Measurements from ENCODE around the gene PRKAG2. TPM values are rescaled to one million over a fixed set of nuclear protein-coding genes. Genes with fewer than 3 reads are reported as not detected.
A peak's percentile ranks its signal among the peaks of the same experiment; 100 is the strongest.

The PRKAG2 gene
- total and polyA plus RNA-seq, 4 donors, result 17.5 to 33.3 (median 23.9) TPM

GRCh38 chr7:151807846-151808245 is 69.1 kb downstream of the PRKAG2 start:
- ATAC-seq (ENCODE audit: insufficient read depth, low FRiP score) (no peak), DNase-seq (no peak)
- Histone ChIP-seq H3K27me3 (ENCODE audit: control insufficient read depth in 3 of 3, insufficient read depth in 3 of 3, low read length in 2 of 3) (no peaks in the 10 kb centered on the region), H3K4me1 (ENCODE audit: control insufficient read depth in 5 of 5, insufficient read depth in 5 of 5, low read length in 5 of 5) (no peaks in the 10 kb centered on the region), H3K27ac (ENCODE audit: low read depth in 1 of 2, low read length in 1 of 2) (no peak overlapping the region), H3K4me3 (no peak overlapping the region), H3K9me3 (ENCODE audit: control insufficient read depth in 4 of 4, insufficient read depth in 3 of 4, low read length in 3 of 4) (no peaks in the 10 kb centered on the region), H3K9ac (ENCODE audit: insufficient read depth in 1 of 2, low read length in 2 of 2) (no peak overlapping the region), H3K36me3 (ENCODE audit: control insufficient read depth in 4 of 4, insufficient read depth in 4 of 4, low read length in 4 of 4) (no peaks in the 10 kb centered on the region)
- WGBS, 2 donors, result 39 to 72% methylated on average over 15 of the region's 15 CpGs
- TF ChIP-seq CTCF (IDR thresholded peaks at IDR 0.05; ENCODE audit: control extremely low read depth, extremely low read depth), result no peak

GRCh38 chr7:151806952-151807775 is 69.8 kb downstream of the PRKAG2 start:
- no peak overlapping the region for H3K9ac ChIP-seq (ENCODE audit: insufficient read depth in 1 of 2, low read length in 2 of 2)
- H3K9me3 ChIP-seq (ENCODE audit: control insufficient read depth in 4 of 4, insufficient read depth in 3 of 4, low read length in 3 of 4), result no peaks in the 10 kb centered on the region
- DNase-seq (no peak), ATAC-seq (ENCODE audit: insufficient read depth, low FRiP score) (no peak)
- H3K4me3 ChIP-seq, result no peak overlapping the region
- WGBS, 2 donors, result 76 to 84% methylated on average over 19 of the region's 19 CpGs
- no peaks in the 10 kb centered on the region for H3K4me1 ChIP-seq (ENCODE audit: control insufficient read depth in 5 of 5, insufficient read depth in 5 of 5, low read length in 5 of 5)
- TF ChIP-seq CTCF (IDR thresholded peaks at IDR 0.05; ENCODE audit: control extremely low read depth, extremely low read depth), result no peak
- no peaks in the 10 kb centered on the region for H3K36me3 ChIP-seq (ENCODE audit: control insufficient read depth in 4 of 4, insufficient read depth in 4 of 4, low read length in 4 of 4)
- no peak overlapping the region for H3K27ac ChIP-seq (ENCODE audit: low read depth in 1 of 2, low read length in 1 of 2)
- no peaks in the 10 kb centered on the region for H3K27me3 ChIP-seq (ENCODE audit: control insufficient read depth in 3 of 3, insufficient read depth in 3 of 3, low read length in 2 of 3)

GRCh38 chr7:151806204-151806603 is 70.7 kb downstream of the PRKAG2 start:
- Histone ChIP-seq H3K36me3 (ENCODE audit: control insufficient read depth in 4 of 4, insufficient read depth in 4 of 4, low read length in 4 of 4) (no peaks in the 10 kb centered on the region), H3K27me3 (ENCODE audit: control insufficient read depth in 3 of 3, insufficient read depth in 3 of 3, low read length in 2 of 3) (no peaks in the 10 kb centered on the region), H3K9ac (ENCODE audit: insufficient read depth in 1 of 2, low read length in 2 of 2) (no peak overlapping the region), H3K27ac (ENCODE audit: low read depth in 1 of 2, low read length in 1 of 2) (no peak overlapping the region), H3K9me3 (ENCODE audit: control insufficient read depth in 4 of 4, insufficient read depth in 3 of 4, low read length in 3 of 4) (no peaks in the 10 kb centered on the region), H3K4me3 (no peak overlapping the region), H3K4me1 (ENCODE audit: control insufficient read depth in 5 of 5, insufficient read depth in 5 of 5, low read length in 5 of 5) (no peaks in the 10 kb centered on the region)
- ATAC-seq (ENCODE audit: insufficient read depth, low FRiP score) (no peak), DNase-seq (peak in 1 of 3 donors; percentile 37)
- 23 to 41% methylated on average over 8 of the region's 8 CpGs for WGBS, 2 donors
- no peak for TF ChIP-seq CTCF (IDR thresholded peaks at IDR 0.05; ENCODE audit: control extremely low read depth, extremely low read depth)
